Mucosa of rectum (tissue), 2 donors: Measurements from ENCODE around the gene SLC25A40.
"Not testable (repeated sequence)": the region's sequence is repeated elsewhere in the genome, so short reads cannot be mapped to it uniquely, and the experiment has no call there.

Source experiments
- H3K27ac ChIP-seq, 2 donors: one replicate each; pipeline ENCODE4 v1.7.0; 2013; ENCODE audit warnings: inconsistent platforms in 2 of 2, low read depth in 2 of 2, low read length in 2 of 2
- H3K27me3 ChIP-seq, 2 donors: one replicate each; pipeline ENCODE4 v1.7.0; 2013; ENCODE audit warnings: low read length in 2 of 2; ENCODE audit not compliant: control insufficient read depth in 2 of 2, insufficient read depth in 2 of 2
- H3K36me3 ChIP-seq, 2 donors: one replicate each; pipeline ENCODE4 v1.7.0; 2013; ENCODE audit warnings: low read length in 2 of 2; ENCODE audit not compliant: control insufficient read depth in 2 of 2, insufficient read depth in 2 of 2
- H3K4me1 ChIP-seq, 2 donors: one replicate each; pipeline ENCODE4 v1.7.0; 2013; ENCODE audit warnings: low read length in 2 of 2, mild to moderate bottlenecking in 1 of 2; ENCODE audit not compliant: control insufficient read depth in 2 of 2, insufficient read depth in 2 of 2
- H3K4me3 ChIP-seq, 2 donors: one replicate each; pipeline ENCODE4 v1.7.0; 2013; ENCODE audit warnings: low read length in 2 of 2
- H3K9ac ChIP-seq, 2 donors: one replicate each; pipeline ENCODE4 v1.7.0; 2013; ENCODE audit warnings: low read length in 2 of 2, low read depth in 1 of 2, mild to moderate bottlenecking in 1 of 2
- H3K9me3 ChIP-seq, 2 donors: one replicate each; pipeline ENCODE4 v1.7.0; 2013; ENCODE audit warnings: low read length in 2 of 2; ENCODE audit not compliant: control insufficient read depth in 2 of 2
- donor health status: healthy.
- donor health status: Normal muscosa, but diverticular disease.

SLC25A40 gene

DNA sequence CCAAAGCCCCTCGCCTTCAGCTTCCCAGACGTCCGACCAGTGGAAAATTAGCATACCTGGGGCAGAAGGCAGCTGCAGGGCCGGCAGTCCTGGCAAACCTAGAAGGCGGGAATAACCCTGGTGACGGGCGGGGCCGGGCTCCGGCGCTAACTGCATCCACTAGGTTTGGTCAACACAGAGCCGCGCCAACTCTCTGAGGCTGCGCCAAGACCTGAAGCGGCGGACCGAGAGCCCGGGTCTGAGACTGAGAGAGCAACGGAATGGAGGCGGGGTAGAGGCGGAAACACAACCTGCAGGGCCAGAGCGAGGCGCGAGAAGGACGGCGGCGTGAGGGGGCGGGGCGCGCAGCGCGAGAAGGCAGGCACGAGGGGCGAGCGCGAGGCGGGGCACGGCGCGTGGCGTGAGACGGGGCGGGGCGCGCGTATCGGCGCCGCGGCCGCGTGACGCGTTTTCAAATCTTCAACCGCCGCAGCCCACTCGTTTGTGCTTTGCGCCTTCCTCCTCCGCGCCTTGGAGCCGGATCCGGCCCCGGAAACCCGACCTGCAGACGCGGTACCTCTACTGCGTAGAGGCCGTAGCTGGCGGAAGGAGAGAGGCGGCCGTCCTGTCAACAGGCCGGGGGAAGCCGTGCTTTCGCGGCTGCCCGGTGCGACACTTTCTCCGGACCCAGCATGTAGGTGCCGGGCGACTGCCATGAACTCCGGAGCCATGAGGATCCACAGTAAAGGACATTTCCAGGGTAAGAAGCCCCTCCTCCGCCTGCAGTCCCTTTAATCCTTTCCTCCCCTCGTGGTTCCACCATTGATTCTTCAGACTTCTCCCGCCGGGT lies at the start of gene SLC25A40, which contains the start of gene DBF4:
SLC25A40 (minus strand) TSS at position 321 of the 829 bp plus-strand sequence. CDS start 17,633 bp downstream, outside the sequence.
DBF4 (plus strand) TSS at position 454 of the 829 bp plus-strand sequence; CDS start at position 694, 240 bp downstream.
- H3K36me3 ChIP-seq: peaks cover under 1 to 8% of the 10 kb centered on the region in 2 donors
- peak within 1 kb of the TSS; percentile 95 to 97 for H3K9ac ChIP-seq
- no peaks in the 10 kb centered on the region for H3K27me3 ChIP-seq
- H3K9me3 ChIP-seq: no peaks in the 10 kb centered on the region
- H3K4me1 ChIP-seq: peaks cover 11 to 21% of the 10 kb centered on the region in 2 donors
- peak within 1 kb of the TSS; percentile 94 to 96 for H3K27ac ChIP-seq
- peak within 1 kb of the TSS; percentile 91 to 95 for H3K4me3 ChIP-seq

GRCh38 chr7:87922759-87923395 lies 46.7 kb upstream of the SLC25A40 start:
- not testable (repeated sequence) for H3K36me3 ChIP-seq, H3K9me3 ChIP-seq, H3K27ac ChIP-seq, H3K4me1 ChIP-seq, H3K4me3 ChIP-seq, H3K27me3 ChIP-seq, H3K9ac ChIP-seq

GRCh38 chr7:87920578-87920977 lies 44.4 kb upstream of the SLC25A40 start:
- Histone ChIP-seq H3K27me3 (no peaks in the 10 kb centered on the region), H3K9ac (no peak overlapping the region), H3K36me3 (no peaks in the 10 kb centered on the region), H3K4me1 (no peaks in the 10 kb centered on the region), H3K4me3 (no peak overlapping the region), H3K27ac (no peak overlapping the region), H3K9me3 (no peaks in the 10 kb centered on the region)

DNA sequence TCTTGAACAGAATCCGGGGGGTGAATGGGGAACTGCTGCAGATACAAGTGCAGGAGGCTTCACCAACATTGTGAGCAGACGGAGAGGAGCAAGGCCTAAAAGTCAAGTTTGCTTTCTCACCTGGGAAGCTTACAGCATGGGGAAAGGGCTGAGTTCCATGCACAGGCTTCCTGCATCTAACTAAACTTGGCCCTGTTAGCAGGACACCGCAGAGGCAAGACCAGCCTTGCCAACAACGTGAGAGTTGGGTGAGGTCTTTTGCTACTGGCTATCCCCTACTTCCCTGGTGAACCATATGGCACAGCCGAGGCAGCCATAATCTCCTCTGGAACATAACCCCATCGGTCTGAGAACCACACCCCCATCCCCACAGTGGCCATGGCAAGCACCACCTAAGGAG lies 43.7 kb upstream of the SLC25A40 start:
- Histone ChIP-seq H3K36me3 (no peaks in the 10 kb centered on the region), H3K4me3 (no peak overlapping the region), H3K4me1 (no peaks in the 10 kb centered on the region), H3K9ac (no peak overlapping the region), H3K9me3 (no peaks in the 10 kb centered on the region), H3K27me3 (no peaks in the 10 kb centered on the region), H3K27ac (no peak overlapping the region)

DNA sequence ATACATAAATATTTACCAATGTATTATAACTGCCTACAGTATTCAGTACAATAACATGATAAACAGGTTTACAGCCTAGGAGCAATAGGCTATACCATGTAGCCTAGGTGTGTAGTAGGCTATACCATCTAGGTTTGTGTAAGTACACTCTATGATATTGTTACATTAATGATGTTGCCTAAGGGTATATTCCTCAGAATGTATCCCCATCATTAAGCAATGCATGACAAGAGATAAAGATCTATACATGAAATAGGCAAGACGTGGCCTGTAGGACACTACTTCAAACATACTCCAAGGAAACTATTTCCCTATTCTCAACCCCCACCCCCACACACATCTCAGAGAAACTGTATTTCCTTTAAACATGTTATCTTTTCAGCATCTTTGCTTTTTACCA lies 42.6 kb upstream of the SLC25A40 start:
- H3K9ac ChIP-seq: no peak overlapping the region
- H3K4me3 ChIP-seq: no peak overlapping the region
- no peaks in the 10 kb centered on the region for H3K9me3 ChIP-seq
- no peaks in the 10 kb centered on the region for H3K36me3 ChIP-seq
- H3K27me3 ChIP-seq: no peaks in the 10 kb centered on the region
- H3K4me1 ChIP-seq: no peaks in the 10 kb centered on the region
- no peak overlapping the region for H3K27ac ChIP-seq

DNA sequence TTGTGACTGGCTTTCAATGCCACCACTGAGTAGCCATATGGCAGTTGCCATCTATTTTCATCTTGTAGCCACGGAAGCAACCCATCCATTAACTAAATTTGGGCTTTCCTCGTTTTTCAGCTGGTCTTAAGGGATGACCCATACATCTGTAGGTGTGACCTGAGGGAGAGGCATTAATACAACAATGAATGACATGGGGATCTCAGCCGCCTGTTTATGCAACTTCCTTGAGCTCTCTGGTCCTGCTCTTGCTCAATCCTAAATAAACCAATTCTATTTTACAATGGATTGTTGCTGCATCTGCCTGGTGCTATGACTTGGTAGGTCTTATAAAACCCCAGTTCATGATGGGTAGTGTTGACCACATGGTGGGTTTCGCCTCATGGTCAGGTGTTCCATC lies 36.0 kb upstream of the SLC25A40 start:
- Histone ChIP-seq H3K9ac (no peak overlapping the region), H3K9me3 (no peaks in the 10 kb centered on the region), H3K27ac (no peak overlapping the region), H3K27me3 (no peaks in the 10 kb centered on the region), H3K36me3 (no peaks in the 10 kb centered on the region), H3K4me1 (no peaks in the 10 kb centered on the region), H3K4me3 (no peak overlapping the region)

- H3K4me3 ChIP-seq, H3K27me3 ChIP-seq, H3K9ac ChIP-seq, H3K36me3 ChIP-seq, H3K27ac ChIP-seq, H3K9me3 ChIP-seq, H3K4me1 ChIP-seq: not testable (repeated sequence)
Observed at GRCh38 chr7:87908814-87909213, 32.7 kb upstream of the SLC25A40 start.

GRCh38 chr7:87907136-87907906 lies 31.2 kb upstream of the SLC25A40 start:
- not testable (repeated sequence) for H3K9me3 ChIP-seq, H3K36me3 ChIP-seq, H3K9ac ChIP-seq, H3K27ac ChIP-seq, H3K4me3 ChIP-seq, H3K27me3 ChIP-seq, H3K4me1 ChIP-seq

DNA sequence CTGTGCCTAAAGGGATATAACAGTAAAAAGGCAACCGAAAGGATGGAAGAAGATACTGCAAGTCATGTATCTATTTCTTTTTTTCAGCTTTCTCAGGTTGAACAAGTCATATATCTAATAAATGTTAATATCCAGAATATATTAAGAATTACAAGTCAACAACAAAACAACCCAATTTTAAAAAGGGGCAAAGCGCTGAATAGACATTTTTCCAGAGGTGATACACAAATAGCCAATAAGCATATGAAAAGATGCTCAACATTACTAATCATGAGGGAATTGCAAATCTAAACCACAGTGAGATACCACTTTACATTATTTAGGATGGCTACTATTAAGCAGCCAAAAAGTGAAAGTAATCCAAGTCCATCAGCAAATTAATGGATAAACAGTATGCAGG lies 23.1 kb upstream of the SLC25A40 start:
- Histone ChIP-seq H3K9ac (no peak overlapping the region), H3K27me3 (no peaks in the 10 kb centered on the region), H3K36me3 (peaks cover 10 to 24% of the 10 kb centered on the region in 2 donors), H3K4me3 (no peak overlapping the region), H3K27ac (no peak overlapping the region), H3K9me3 (no peaks in the 10 kb centered on the region), H3K4me1 (no peaks in the 10 kb centered on the region)

DNA sequence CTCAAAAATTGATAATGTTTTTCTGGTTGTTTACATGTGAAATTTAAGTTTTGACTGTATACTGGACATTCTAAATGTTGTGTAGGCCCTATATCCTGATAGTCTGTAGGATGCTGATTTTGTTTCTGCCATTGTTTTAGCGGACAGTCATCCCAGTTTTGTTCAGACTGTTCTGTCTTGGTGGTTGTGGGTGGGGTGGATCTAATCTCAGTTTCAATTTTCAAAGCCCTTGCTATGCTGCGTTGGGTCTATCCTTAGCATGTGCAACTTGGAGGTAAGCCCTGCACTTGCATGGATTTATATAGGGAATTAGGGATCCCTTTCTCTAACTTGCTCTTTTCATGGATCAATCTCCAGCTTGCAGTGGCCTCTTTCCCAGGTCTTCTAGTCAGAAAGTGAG lies 19.2 kb upstream of the SLC25A40 start:
- no peak overlapping the region for H3K9ac ChIP-seq
- H3K4me3 ChIP-seq: no peak overlapping the region
- peaks cover 10 to 18% of the 10 kb centered on the region in 2 donors for H3K36me3 ChIP-seq
- H3K27me3 ChIP-seq: no peaks in the 10 kb centered on the region
- H3K9me3 ChIP-seq: no peaks in the 10 kb centered on the region
- H3K4me1 ChIP-seq: no peaks in the 10 kb centered on the region
- H3K27ac ChIP-seq: no peak overlapping the region
